SK-N-SH (cell line): ENCODE data around the gene RITA1. TPM values are rescaled to one million over a fixed set of nuclear protein-coding genes. Genes with fewer than 3 reads are reported as not detected.

ENCODE experiments used
- CTCF ChIA-PET: fragments of 300-600, 350-600 bp; formaldehyde crosslinking; extraction: SDS; loops from one replicate; lab custom pipeline; 2021; lab: Yijun Ruan, JAX
- POLR2A ChIA-PET: fragments of 350-600 bp; sonication (Branson Sonifier 250); formaldehyde crosslinking; extraction: SDS; loops from one replicate; lab custom pipeline; 2020; ENCODE audit warnings: antibody characterized with exemption, inconsistent platforms; lab: Yijun Ruan, JAX
- DNase-seq: peaks from one replicate; pipeline ENCODE4 v3.0.0; 2012
- H2AFZ ChIP-seq: fragments of 200-600 bp; sonication (generic); 2 replicates; pipeline ENCODE4 v1.8.1; 2016; ENCODE audit warnings: antibody characterized with exemption, mild to moderate bottlenecking, low read depth
- H3F3A ChIP-seq: fragments of 200-600 bp; sonication (generic); replicated peaks from 2 replicates; pipeline ENCODE3; 2016; ENCODE audit warnings: antibody characterized with exemption, mild to moderate bottlenecking; ENCODE audit not compliant: insufficient read depth
- H3K27ac ChIP-seq, 2 experiments: fragments of 200-500 bp in 1 of 2; fragments of 200-600 bp in 1 of 2; sonication (Bioruptor generic) in 1 of 2; sonication (generic), shearing (Covaris generic) in 1 of 2; 2 replicates each; pipeline versions ENCODE4 v1.5.1 to v1.6.1; 2014 to 2016; ENCODE audit warnings: low read depth in 2 of 2, inconsistent platforms in 1 of 2, low read length in 1 of 2, mild to moderate bottlenecking in 1 of 2, mixed read lengths in 1 of 2
- H3K27me3 ChIP-seq: fragments of 200-600 bp; sonication (generic), shearing (Covaris generic); 2 replicates; pipeline ENCODE4 v1.6.1; 2016; ENCODE audit warnings: mixed run types; ENCODE audit not compliant: insufficient read depth
- H3K36me3 ChIP-seq, 2 experiments: fragments of 200-500 bp in 1 of 2; fragments of 200-600 bp in 1 of 2; sonication (Bioruptor generic) in 1 of 2; sonication (generic) in 1 of 2; replicated peaks in 1 of 2; 2 replicates each; pipeline versions ENCODE3 to v1.5.1; 2014 to 2016; ENCODE audit warnings: low read length in 1 of 2, mild to moderate bottlenecking in 1 of 2; ENCODE audit not compliant: insufficient read depth in 2 of 2, control insufficient read depth in 1 of 2
- H3K4me1 ChIP-seq, 2 experiments: fragments of 200-500 bp in 1 of 2; fragments of 200-600 bp in 1 of 2; sonication (Bioruptor generic) in 1 of 2; sonication (generic), shearing (Covaris generic) in 1 of 2; 2 replicates each; pipeline versions ENCODE4 v1.5.1 to v1.6.1; 2014 to 2016; ENCODE audit warnings: low read depth in 1 of 2, low read length in 1 of 2, mixed run types in 1 of 2; ENCODE audit not compliant: insufficient read depth in 2 of 2, control insufficient read depth in 1 of 2
- H3K4me2 ChIP-seq: fragments of 200-600 bp; sonication (generic), shearing (Covaris generic); 2 replicates; pipeline ENCODE4 v1.6.1; 2017; ENCODE audit warnings: mixed run types
- H3K4me3 ChIP-seq, 2 experiments: fragments of 200-500 bp in 1 of 2; fragments of 200-600 bp in 1 of 2; sonication (Bioruptor generic) in 1 of 2; sonication (generic), shearing (Covaris generic) in 1 of 2; 2 replicates each; pipeline versions ENCODE4 v1.5.1 to v1.8.1; 2014 to 2016; ENCODE audit warnings: low read depth in 2 of 2, inconsistent platforms in 1 of 2, low read length in 1 of 2, mild to moderate bottlenecking in 1 of 2, mixed read lengths in 1 of 2, moderate library complexity in 1 of 2
- H3K79me2 ChIP-seq: fragments of 200-600 bp; sonication (generic); 2 replicates; pipeline ENCODE4 v1.8.1; 2017; ENCODE audit warnings: mild to moderate bottlenecking; ENCODE audit not compliant: insufficient read depth
- H3K9ac ChIP-seq: fragments of 200-600 bp; sonication (generic); 2 replicates; pipeline ENCODE4 v1.6.1; 2017; ENCODE audit warnings: mixed run types
- H3K9me2 ChIP-seq: fragments of 200-600 bp; sonication (generic); 2 replicates; pipeline ENCODE4 v1.6.1; 2017; ENCODE audit warnings: mixed run types
- H3K9me3 ChIP-seq: fragments of 200-600 bp; sonication (generic); 2 replicates; pipeline ENCODE4 v1.6.1; 2017; ENCODE audit warnings: mixed run types, mild to moderate bottlenecking, moderate library complexity
- H4K20me1 ChIP-seq: fragments of 200-600 bp; sonication (generic); 2 replicates; pipeline ENCODE4 v1.6.1; 2017; ENCODE audit warnings: mild to moderate bottlenecking, mixed run types; ENCODE audit not compliant: insufficient read depth
- FOXJ3 ChIP-seq: sonication (generic); formaldehyde crosslinking; IDR thresholded peaks from 2 replicates; pipeline ENCODE4 v1.5.1; 2020; ENCODE audit warnings: mild to moderate bottlenecking, missing genetic modification reagents
- JUND ChIP-seq: IDR thresholded peaks from 2 replicates; pipeline ENCODE4 v1.4.0; 2012
- MXI1 ChIP-seq: IDR thresholded peaks from 2 replicates; pipeline ENCODE4 v1.6.1; 2012; ENCODE audit warnings: mild to moderate bottlenecking, low read depth, low read length, improper control_type of control experiment
- SIN3A ChIP-seq: IDR thresholded peaks from 2 replicates; pipeline ENCODE4 v1.6.1; 2012; ENCODE audit warnings: low read depth, mild to moderate bottlenecking, low read length, moderate library complexity, borderline replicate concordance
- TEAD4 ChIP-seq: IDR thresholded peaks from 2 replicates; pipeline ENCODE4 v1.4.0; 2012; ENCODE audit warnings: mild to moderate bottlenecking, borderline replicate concordance; ENCODE audit not compliant: insufficient read depth
- WGBS: methylation state at CpG from one replicate; pipeline ENCODE4 v1.1.6; 2017; ENCODE audit warnings: low lambda C conversion rate; 5-methylcytosine and 5-hydroxymethylcytosine counted together
- polyA plus RNA-seq, 3 experiments: library from polyadenylated mRNA; depleted of rRNA; stranded (reverse); fragments of >200 nt; gene quantifications; 2 replicates each; pipeline ENCODE4 v1.2.3, GENCODE V29; 2012
- TF ChIP-seq, protein P1 (sequence below): IDR thresholded peaks from 2 replicates; pipeline ENCODE4 v1.4.0; 2012; ENCODE audit warnings: low read depth
- TF ChIP-seq, protein P2 (sequence below): fragments of 150-350 bp; IDR thresholded peaks from 2 replicates; pipeline ENCODE4 v1.6.1; 2017; ENCODE audit warnings: antibody characterized with exemption, low read length, low read depth, borderline replicate concordance

Gene RITA1
- polyA plus RNA-seq, 1 of the 3 experiments (the other 2 are of a cell fraction) = 21.1 TPM

DNA sequence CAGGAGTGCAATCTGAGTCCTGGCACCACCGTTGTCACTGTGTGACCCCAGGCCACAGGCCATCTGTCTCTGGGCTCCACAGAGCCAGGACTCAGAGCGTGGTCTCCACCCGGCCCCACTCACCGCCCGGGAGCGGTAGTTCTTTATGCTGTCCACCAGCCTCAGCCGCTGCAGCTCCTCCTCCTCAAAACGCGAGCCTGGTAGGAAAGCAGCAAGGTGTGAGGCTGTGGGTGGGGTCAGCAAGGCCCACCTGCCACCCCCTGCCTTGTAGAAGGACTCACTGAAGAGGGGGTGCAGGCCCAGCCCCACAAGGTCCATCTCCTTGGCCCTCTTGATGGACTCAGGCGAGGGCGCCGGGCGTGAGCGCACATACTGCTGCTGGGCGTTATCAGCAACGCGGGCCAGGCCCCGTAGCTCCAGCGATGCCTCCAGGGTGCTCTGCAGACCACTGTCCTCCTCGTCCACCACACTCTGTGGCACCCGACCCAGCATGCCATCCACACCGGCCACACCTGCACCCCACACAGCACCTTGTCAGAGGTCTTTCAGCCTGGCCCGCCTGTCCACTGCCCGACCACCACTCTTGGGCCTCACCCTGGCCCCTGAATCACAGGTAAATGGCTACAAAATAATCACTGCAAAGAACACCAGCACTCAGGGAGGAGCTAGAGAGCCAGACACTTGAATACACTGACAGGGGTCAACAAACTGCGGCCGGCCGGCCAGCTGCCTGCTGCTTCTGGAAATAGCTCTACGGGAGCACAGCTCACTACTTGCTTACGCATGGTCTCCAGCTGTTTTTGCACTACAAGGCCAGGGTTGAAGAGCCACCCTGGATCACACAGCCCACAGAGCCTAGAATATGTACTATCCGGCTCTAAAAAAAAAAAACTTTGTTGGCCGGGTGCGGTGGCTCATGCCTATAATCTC is 19.7 kb upstream of the RITA1 start:
- CTCF ChIA-PET = interaction anchor here (1.2 to 2.4 kb wide), 6 partner anchors 8 to 118 kb away, joined by 3 to 13 read pairs (median 6); partner anchors contain the start of gene RASAL1
- no peak overlapping the region for H3K27ac ChIP-seq
- 96% methylated on average over 16 of the region's 32 CpGs for WGBS

DNA sequence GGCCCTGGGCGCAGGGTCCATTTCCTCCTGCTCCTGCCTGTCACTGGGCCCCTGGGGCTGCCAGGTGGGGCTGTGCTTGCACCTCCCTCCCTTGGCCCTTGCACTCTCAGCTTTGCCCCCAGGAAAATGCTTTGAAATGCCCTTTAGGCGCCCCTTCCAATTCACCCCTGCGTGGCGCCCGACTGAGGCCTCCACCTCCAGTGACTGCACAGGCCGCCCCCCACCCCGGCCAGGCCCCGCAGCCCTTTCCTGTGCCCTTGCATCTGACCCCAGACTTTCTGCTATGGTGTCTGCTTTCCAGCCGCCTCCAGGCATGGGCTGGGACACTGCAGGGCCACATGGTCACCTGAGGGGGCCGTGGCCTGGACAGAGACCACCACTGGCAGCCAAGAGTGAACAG is 17.7 kb upstream of the RITA1 start:
- Histone ChIP-seq H3K36me3 (peaks cover 32 to 57% of the 10 kb centered on the region in 2 experiments), H3F3A (no peaks in the 10 kb centered on the region), H3K4me2 (no peak overlapping the region)
- TF ChIP-seq, protein P1, sequence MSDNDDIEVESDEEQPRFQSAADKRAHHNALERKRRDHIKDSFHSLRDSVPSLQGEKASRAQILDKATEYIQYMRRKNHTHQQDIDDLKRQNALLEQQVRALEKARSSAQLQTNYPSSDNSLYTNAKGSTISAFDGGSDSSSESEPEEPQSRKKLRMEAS = no peak
- TF ChIP-seq, all 33 proteins: peak for 0
- Histone ChIP-seq H3K9ac (no peak overlapping the region), H3K9me2 (no peaks in the 10 kb centered on the region), H4K20me1 (no peaks in the 10 kb centered on the region), H3K4me1 (peaks cover 0 to under 1% of the 10 kb centered on the region in 2 experiments; a peak in 1 of 4 replicates), H3K4me3 (no peak overlapping the region), H2AFZ (no peak overlapping the region), H3K79me2 (no peaks in the 10 kb centered on the region), H3K9me3 (no peaks in the 10 kb centered on the region), H3K27me3 (no peaks in the 10 kb centered on the region), H3K27ac (no peak overlapping the region)
- DNase-seq = no peak
- 100% methylated on average over 8 of the region's 10 CpGs for WGBS
- CTCF ChIA-PET = interaction anchor here (1.2 kb wide), 1 partner anchor 9 kb away, joined by 6 read pairs; no protein-coding TSS in a partner anchor
- POLR2A ChIA-PET = interaction anchor here (1.0 kb wide), 1 partner anchor 72 kb away, joined by 3 read pairs; no protein-coding TSS in a partner anchor

More for the DNA sequence above, 19.7 kb upstream of the RITA1 start:
- H3K4me3 ChIP-seq = no peak overlapping the region
- no peaks in the 10 kb centered on the region for H3K79me2 ChIP-seq
- H3K9me3 ChIP-seq = no peaks in the 10 kb centered on the region
- H3F3A ChIP-seq = no peaks in the 10 kb centered on the region
- peaks cover 8% of the 10 kb centered on the region; the same call in 1 of the 2 replicates for H4K20me1 ChIP-seq
- H3K36me3 ChIP-seq = peaks cover 15 to 41% of the 10 kb centered on the region in 2 experiments
- H3K27me3 ChIP-seq = no peaks in the 10 kb centered on the region
- TF ChIP-seq, protein P1 = no peak
- TF ChIP-seq FOXJ3 (CRISPR knock-in tag) = no peak
- no peak for TF ChIP-seq SIN3A
- TF ChIP-seq TEAD4 = no peak
- TF ChIP-seq, protein P2, sequence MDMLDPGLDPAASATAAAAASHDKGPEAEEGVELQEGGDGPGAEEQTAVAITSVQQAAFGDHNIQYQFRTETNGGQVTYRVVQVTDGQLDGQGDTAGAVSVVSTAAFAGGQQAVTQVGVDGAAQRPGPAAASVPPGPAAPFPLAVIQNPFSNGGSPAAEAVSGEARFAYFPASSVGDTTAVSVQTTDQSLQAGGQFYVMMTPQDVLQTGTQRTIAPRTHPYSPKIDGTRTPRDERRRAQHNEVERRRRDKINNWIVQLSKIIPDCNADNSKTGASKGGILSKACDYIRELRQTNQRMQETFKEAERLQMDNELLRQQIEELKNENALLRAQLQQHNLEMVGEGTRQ = no peak
- TF ChIP-seq JUND = no peak
- no peak for TF ChIP-seq MXI1
- TF ChIP-seq, all 33 proteins: peak for 0
- H3K9me2 ChIP-seq = no peaks in the 10 kb centered on the region
- H3K4me1 ChIP-seq = peaks cover 7 to 17% of the 10 kb centered on the region in 2 experiments; a peak in 2 of 4 replicates
- no peak overlapping the region for H2AFZ ChIP-seq
- H3K9ac ChIP-seq = no peak overlapping the region
- POLR2A ChIA-PET = interaction anchor here (0.6 kb wide), 1 partner anchor 62 kb away, joined by 4 read pairs; no protein-coding TSS in a partner anchor
- H3K4me2 ChIP-seq = no peak overlapping the region
- no peak for DNase-seq
